ENCODE measurements around the gene HMSD.

HMSD gene

GRCh38 chr18:63994783-63995399, 45.8 kb downstream of the HMSD start:
- peak; percentile 30 for DNase-seq (ENCODE audit: low read depth)

- no peak for DNase-seq (ENCODE audit: low read depth)
Observed at GRCh38 chr18:63997041-63997440, 47.9 kb downstream of the HMSD start.

- DNase-seq (ENCODE audit: low read depth), result no peak
Observed at GRCh38 chr18:63997606-63998005, 48.5 kb downstream of the HMSD start.

- DNase-seq (ENCODE audit: low read depth), result no peak
Observed at GRCh38 chr18:63999871-64000270, 50.8 kb downstream of the HMSD start.

- no peak for DNase-seq (ENCODE audit: low read depth)
Observed at GRCh38 chr18:64002581-64002980, 53.5 kb downstream of the HMSD start.

GRCh38 chr18:64009305-64009704, 60.2 kb downstream of the HMSD start:
- DNase-seq (ENCODE audit: low read depth), result no peak

Data from HS-27A (cell line).